Kidney (tissue), 11 donors: ENCODE measurements around the gene LPCAT4. TPM values are rescaled to one million over a fixed set of nuclear protein-coding genes. Genes with fewer than 3 reads are reported as not detected.
"Not testable (repeated sequence)": the region's sequence is repeated elsewhere in the genome, so short reads cannot be mapped to it uniquely, and the experiment has no call there.

Experiments used
- DNase-seq, 5 donors: peaks; one replicate each; pipeline ENCODE4 v3.0.0-alpha.2; 2013 to 2020
- FAIRE-seq: peaks from 2 replicates; lab custom pipeline; 2012; peaks lifted over from hg19 to GRCh38; lab: Jason Lieb, UNC
- H3K27ac ChIP-seq, 2 donors: one replicate each; pipeline ENCODE4 v1.7.0; 2013; ENCODE audit warnings: low read depth in 2 of 2, low read length in 2 of 2, inconsistent platforms in 1 of 2
- H3K27me3 ChIP-seq: one replicate; pipeline ENCODE4 v1.7.1; 2013; ENCODE audit warnings: low read length, inconsistent platforms; ENCODE audit not compliant: control insufficient read depth, insufficient read depth
- H3K36me3 ChIP-seq, 3 donors: one replicate each; pipeline versions ENCODE4 v1.7.0 to v1.7.1; 2013; ENCODE audit warnings: low read length in 3 of 3, control low read depth in 1 of 3, inconsistent platforms in 1 of 3; ENCODE audit not compliant: insufficient read depth in 3 of 3, control insufficient read depth in 2 of 3
- H3K4me1 ChIP-seq, 3 donors: one replicate each; pipeline versions ENCODE4 v1.7.0 to v1.7.1; 2013; ENCODE audit warnings: low read length in 3 of 3, inconsistent platforms in 1 of 3, low read depth in 1 of 3; ENCODE audit not compliant: control insufficient read depth in 2 of 3, insufficient read depth in 2 of 3
- H3K4me3 ChIP-seq, 3 donors: one replicate each; pipeline versions ENCODE4 v1.7.0 to v1.8.1; 2013; ENCODE audit warnings: low read length in 3 of 3, control low read depth in 1 of 3, inconsistent platforms in 1 of 3
- H3K9ac ChIP-seq, 3 donors: one replicate each; pipeline versions ENCODE4 v1.7.0 to v1.7.1; 2013; ENCODE audit warnings: low read length in 3 of 3, control low read depth in 1 of 3, inconsistent platforms in 1 of 3
- H3K9me3 ChIP-seq, 3 donors: one replicate each; pipeline versions ENCODE4 v1.7.0 to v1.7.1; 2013; ENCODE audit warnings: low read length in 3 of 3, control low read depth in 1 of 3, inconsistent platforms in 1 of 3; ENCODE audit not compliant: control insufficient read depth in 2 of 3, insufficient read depth in 1 of 3
- intact Hi-C: fragments of 100-400 bp; cut with DNase I; formaldehyde crosslinking; loops from one replicate; pipeline ENCODE4 v1.11.1; 2022
- polyA plus RNA-seq: library from polyadenylated mRNA; stranded (reverse); fragments of 350-450 nt; fragmentation: Illumina TruSeq; extraction: RNeasy Lipid Tissue Mini Kit (QIAGEN cat#74804); gene quantifications from one replicate; pipeline ENCODE4 v1.2.3, GENCODE V29; 2014; ENCODE audit warnings: low read depth, low replicate concordance; ENCODE audit not compliant: insufficient read depth
- total RNA-seq: library from RNA; stranded (reverse); fragmentation: NEBNext Ultra II Directional; extraction: Animal tissue kit (Norgen Biotek cat#: 25700); gene quantifications from one replicate; pipeline ENCODE4 v1.2.1, GENCODE V29; 2021
- donor health status: control.
- donor health status: control.
- donor health status: DM: yes; HTN: yes; CAD: no.
- donor health status: Normal renal cell carcinoma (clear cell type).

LPCAT4 gene
- total and polyA plus RNA-seq, 2 donors from 2014 or later, result 22.5 to 37.5 TPM

DNA sequence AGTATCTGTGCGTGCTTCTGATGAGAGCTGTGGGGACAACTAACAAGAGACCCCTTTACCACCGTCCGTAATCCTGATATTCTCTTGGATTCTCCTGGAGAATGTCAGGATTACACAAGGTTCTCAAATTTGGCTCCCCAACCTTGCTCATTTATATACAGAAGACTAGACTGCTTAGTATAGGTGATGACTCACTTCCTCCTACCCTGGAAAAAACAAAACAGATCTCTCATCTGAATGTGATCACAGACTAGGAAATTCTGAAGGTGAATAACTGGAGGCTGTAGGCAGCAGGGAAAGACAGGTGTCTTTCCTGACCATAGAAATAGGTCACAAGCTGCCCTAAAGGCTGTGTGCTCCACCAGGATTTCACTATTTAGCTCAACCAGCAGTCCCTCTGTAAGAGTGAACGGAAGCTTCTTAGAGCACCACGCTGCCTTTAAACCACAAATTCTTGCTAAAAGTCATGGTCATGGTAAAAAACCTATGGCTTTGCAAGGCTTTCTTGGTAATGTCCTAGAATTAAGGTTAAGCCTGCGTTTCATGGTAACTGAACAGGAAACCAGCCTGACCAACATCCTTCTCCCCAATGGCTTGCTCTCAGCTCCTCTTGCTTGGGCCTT lies 30.8 kb upstream of the LPCAT4 start:
- DNase-seq, intact Hi-C loops, H3K9ac ChIP-seq, H3K4me1 ChIP-seq, H3K9me3 ChIP-seq, H3K27ac ChIP-seq, H3K4me3 ChIP-seq, FAIRE-seq, H3K27me3 ChIP-seq, H3K36me3 ChIP-seq: not testable (repeated sequence)

- H3K9me3 ChIP-seq, DNase-seq, intact Hi-C loops, H3K36me3 ChIP-seq, H3K9ac ChIP-seq, H3K4me3 ChIP-seq, FAIRE-seq, H3K4me1 ChIP-seq, H3K27ac ChIP-seq, H3K27me3 ChIP-seq: not testable (repeated sequence)
Measured at GRCh38 chr15:34392981-34393380, 26.0 kb upstream of the LPCAT4 start.

DNA sequence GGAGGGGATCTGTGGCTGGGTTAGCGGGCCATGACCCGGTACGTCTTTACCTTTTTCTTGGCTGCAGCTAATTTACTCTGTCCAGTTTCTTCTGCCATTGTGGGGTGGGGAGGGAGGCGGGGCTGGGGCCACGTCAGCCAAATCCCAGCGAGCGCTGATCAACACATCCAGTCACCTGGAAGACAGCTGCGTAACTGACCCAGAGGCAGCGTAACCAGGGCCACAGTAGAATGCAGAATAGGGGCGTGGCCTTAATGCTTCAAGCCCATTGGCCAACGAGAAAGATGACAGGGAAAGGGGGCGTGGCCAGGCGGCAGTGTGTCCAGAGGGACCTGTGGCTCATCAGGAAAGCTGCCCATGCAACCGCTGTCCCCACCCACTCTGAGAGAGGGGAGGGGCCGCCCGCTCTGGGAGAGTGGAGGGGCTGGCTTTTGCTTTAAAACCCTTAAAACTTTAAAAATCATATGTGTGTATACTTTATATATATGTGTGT lies 22.6 kb upstream of the LPCAT4 start:
- H3K4me1 ChIP-seq, H3K27me3 ChIP-seq, H3K27ac ChIP-seq, H3K36me3 ChIP-seq, H3K4me3 ChIP-seq, H3K9ac ChIP-seq, FAIRE-seq, H3K9me3 ChIP-seq, intact Hi-C loops, DNase-seq: not testable (repeated sequence)

- FAIRE-seq, intact Hi-C loops: not testable (repeated sequence)
Measured at GRCh38 chr15:34381829-34382521, 15.0 kb upstream of the LPCAT4 start.

DNA sequence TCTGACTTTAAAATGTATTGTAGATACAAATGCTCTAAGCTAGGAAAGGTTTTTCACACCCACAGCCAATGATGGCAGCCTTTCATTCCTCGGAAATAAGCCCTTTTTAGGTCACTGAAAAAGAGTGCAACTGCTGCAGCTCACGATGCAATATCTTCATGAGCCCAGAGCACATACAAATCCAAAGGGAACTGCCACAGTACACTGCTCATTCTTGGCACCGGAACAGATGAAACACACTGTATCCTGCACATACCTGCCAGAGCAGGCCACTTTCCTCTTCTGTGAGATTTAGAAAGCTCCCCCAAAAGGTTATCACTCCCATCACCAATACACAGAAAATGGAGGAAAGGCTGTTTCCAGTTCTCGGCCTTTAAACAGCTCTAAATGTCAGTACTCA lies 13.5 kb upstream of the LPCAT4 start:
- H3K27me3 ChIP-seq, H3K9ac ChIP-seq, FAIRE-seq, DNase-seq, H3K4me3 ChIP-seq, H3K9me3 ChIP-seq, H3K4me1 ChIP-seq, intact Hi-C loops, H3K27ac ChIP-seq, H3K36me3 ChIP-seq: not testable (repeated sequence)

More at GRCh38 chr15:34381829-34382521, 15.0 kb upstream of the LPCAT4 start:
- not testable (repeated sequence) for DNase-seq, H3K27me3 ChIP-seq, H3K9me3 ChIP-seq, H3K9ac ChIP-seq, H3K4me1 ChIP-seq, H3K4me3 ChIP-seq, H3K36me3 ChIP-seq, H3K27ac ChIP-seq
